GM23338 (cell line): ENCODE results near the gene ZACN. TPM values are rescaled to one million over a fixed set of nuclear protein-coding genes. Genes with fewer than 3 reads are reported as not detected.
A peak's percentile ranks its signal among the peaks of the same experiment; 100 is the strongest.

Source experiments
- ATAC-seq: fragments of 200-7000 bp; cut with Tn5 transposase; 3 replicates; pipeline ENCODE4 v1.9.1; 2020
- DNase-seq: peaks from one replicate; pipeline ENCODE4 v3.0.0-alpha.2; 2015; ENCODE audit warnings: low spot score
- H2AFZ ChIP-seq: fragments of 200-600 bp; sonication (generic); 2 replicates; pipeline ENCODE4 v1.8.0; 2016; ENCODE audit warnings: antibody characterized with exemption, mild to moderate bottlenecking, moderate library complexity
- H3F3A ChIP-seq: fragments of 200-600 bp; sonication (generic); replicated peaks from 2 replicates; pipeline ENCODE4 v1.8.0; 2017; ENCODE audit warnings: antibody characterized with exemption, mixed run types, low read depth
- H3K27ac ChIP-seq: fragments of 200-600 bp; sonication (generic); 2 replicates; pipeline ENCODE4 v1.6.1; 2016; ENCODE audit warnings: low read depth
- H3K27me3 ChIP-seq: fragments of 200-600 bp; sonication (generic); 2 replicates; pipeline ENCODE4 v1.8.0; 2016; ENCODE audit warnings: mild to moderate bottlenecking, mixed run types, moderate library complexity; ENCODE audit not compliant: insufficient read depth
- H3K36me3 ChIP-seq: fragments of 200-600 bp; sonication (generic); 2 replicates; pipeline ENCODE4 v1.8.0; 2016; ENCODE audit warnings: mild to moderate bottlenecking; ENCODE audit not compliant: insufficient read depth
- H3K4me1 ChIP-seq: fragments of 200-600 bp; sonication (generic); 2 replicates; pipeline ENCODE4 v1.8.0; 2016; ENCODE audit warnings: mild to moderate bottlenecking, moderate library complexity; ENCODE audit not compliant: insufficient read depth
- H3K4me2 ChIP-seq: fragments of 200-600 bp; sonication (generic); 2 replicates; pipeline ENCODE4 v1.7.1; 2017; ENCODE audit warnings: mixed run types
- H3K4me3 ChIP-seq: fragments of 200-600 bp; sonication (generic); 2 replicates; pipeline ENCODE4 v1.6.1; 2016; ENCODE audit warnings: mixed run types
- H3K79me2 ChIP-seq: fragments of 200-600 bp; sonication (generic); replicated peaks from 2 replicates; pipeline ENCODE4 v1.8.0; 2017; ENCODE audit warnings: mild to moderate bottlenecking; ENCODE audit not compliant: insufficient read depth
- H3K9me2 ChIP-seq: fragments of 200-600 bp; sonication (generic); 2 replicates; pipeline ENCODE4 v1.8.0; 2017; ENCODE audit not compliant: insufficient read depth
- H4K20me1 ChIP-seq: fragments of 200-600 bp; sonication (generic); replicated peaks from 2 replicates; pipeline ENCODE4 v1.8.0; 2017; ENCODE audit warnings: mild to moderate bottlenecking; ENCODE audit not compliant: insufficient read depth
- H3K27ac Mint-ChIP-seq: 2 replicates; pipeline ENCODE4 v1.8.0; 2020; ENCODE audit warnings: inconsistent platforms, mild to moderate bottlenecking, moderate library complexity, mixed read lengths
- H3K27me3 Mint-ChIP-seq: 3 replicates; pipeline ENCODE4 v1.8.0; 2022; ENCODE audit warnings: low read depth, mild to moderate bottlenecking, moderate library complexity, mixed read lengths, inconsistent platforms; ENCODE audit not compliant: insufficient read depth, poor library complexity
- H3K36me3 Mint-ChIP-seq: 3 replicates; pipeline ENCODE4 v1.8.0; 2021; ENCODE audit warnings: low read depth, mild to moderate bottlenecking, inconsistent platforms, moderate library complexity, mixed read lengths
- H3K4me1 Mint-ChIP-seq: 3 replicates; pipeline ENCODE4 v1.8.0; 2020; ENCODE audit warnings: mild to moderate bottlenecking, inconsistent platforms, mixed read lengths
- H3K4me3 Mint-ChIP-seq: 3 replicates; pipeline ENCODE4 v1.8.0; 2021; ENCODE audit warnings: moderate library complexity, mild to moderate bottlenecking, inconsistent platforms, mixed read lengths
- H3K9me3 Mint-ChIP-seq: 3 replicates; pipeline ENCODE4 v1.8.0; 2020; ENCODE audit warnings: moderate library complexity, mild to moderate bottlenecking, inconsistent platforms, mixed read lengths
- CREB1 ChIP-seq: fragments of 250-450 bp; sonication (Bioruptor Pico); IDR thresholded peaks from 2 replicates; pipeline ENCODE4 v1.5.0; 2020; ENCODE audit warnings: low read depth, mild to moderate bottlenecking, moderate library complexity
- EZH2 ChIP-seq: fragments of 200-600 bp; sonication (generic); IDR thresholded peaks from one replicate; pipeline ENCODE4 v1.8.0; 2017; ENCODE audit warnings: antibody characterized with exemption, mild to moderate bottlenecking, low read depth; ENCODE audit not compliant: unreplicated experiment
- EZH2phosphoT487 ChIP-seq: fragments of 200-600 bp; sonication (generic); IDR thresholded peaks from one replicate; pipeline ENCODE4 v1.8.1; 2018; ENCODE audit warnings: antibody characterized with exemption; ENCODE audit not compliant: unreplicated experiment
- JUNB ChIP-seq: IDR thresholded peaks from one replicate; pipeline ENCODE4 v1.6.1; 2016; ENCODE audit warnings: antibody characterized with exemption; ENCODE audit not compliant: unreplicated experiment
- NANOG ChIP-seq: IDR thresholded peaks from 2 replicates; pipeline ENCODE4 v1.6.1; 2016; ENCODE audit warnings: antibody characterized with exemption, borderline replicate concordance
- POLR2AphosphoS5 ChIP-seq: IDR thresholded peaks from 2 replicates; pipeline ENCODE4 v1.6.1; 2016; ENCODE audit warnings: antibody characterized with exemption, low read depth
- REST ChIP-seq: IDR thresholded peaks from one replicate; pipeline ENCODE4 v1.6.1; 2018; ENCODE audit warnings: antibody characterized with exemption; ENCODE audit not compliant: unreplicated experiment
- STAT1 ChIP-seq: IDR thresholded peaks from one replicate; pipeline ENCODE4 v1.6.1; 2016; ENCODE audit warnings: antibody characterized with exemption; ENCODE audit not compliant: unreplicated experiment
- ZNF114 ChIP-seq: fragments of 250-450 bp; sonication (Bioruptor Pico); IDR thresholded peaks from 2 replicates; pipeline ENCODE4 v1.5.0; 2020; ENCODE audit warnings: mild to moderate bottlenecking, moderate library complexity
- ZNF331 ChIP-seq: fragments of 250-450 bp; sonication (Bioruptor Pico); IDR thresholded peaks from 2 replicates; pipeline ENCODE4 v1.5.0; 2020; ENCODE audit warnings: low read depth, mild to moderate bottlenecking, moderate library complexity
- polyA plus RNA-seq: library from polyadenylated mRNA; unstranded; fragments of >200 nt; fragmentation: Nextera tagmentation; extraction: Ambion mirVana; gene quantifications from 2 replicates; pipeline ENCODE4 v1.2.1, GENCODE V29; 2016
- total RNA-seq: library from RNA; depleted of rRNA; stranded (reverse); fragments of >200 nt; shearing (Covaris generic); gene quantifications from 2 replicates; pipeline ENCODE4 v1.2.3, GENCODE V29; 2014
- TF ChIP-seq, protein P1 (sequence below): fragments of 250-450 bp; sonication (Bioruptor Pico); IDR thresholded peaks from 2 replicates; pipeline ENCODE4 v1.5.0; 2020; ENCODE audit warnings: mild to moderate bottlenecking, moderate library complexity
- TF ChIP-seq, protein P2 (sequence below): IDR thresholded peaks from 2 replicates; pipeline ENCODE4 v1.6.1; 2016; ENCODE audit warnings: antibody characterized with exemption
- TF ChIP-seq, protein P3 (sequence below), 2 experiments: fragments of 200-600 bp in 1 of 2; sonication (generic) in 1 of 2; conservative IDR thresholded peaks; 2 replicates each; pipeline versions ENCODE4 v1.5.1 to v1.6.1; 2016 to 2017; ENCODE audit warnings: antibody characterized with exemption in 2 of 2, low read depth in 2 of 2, mild to moderate bottlenecking in 2 of 2, moderate library complexity in 1 of 2

The ZACN gene
- total and polyA plus RNA-seq, 2 experiments from 2014 or later, result 0.47 TPM; not detected in 1

DNA sequence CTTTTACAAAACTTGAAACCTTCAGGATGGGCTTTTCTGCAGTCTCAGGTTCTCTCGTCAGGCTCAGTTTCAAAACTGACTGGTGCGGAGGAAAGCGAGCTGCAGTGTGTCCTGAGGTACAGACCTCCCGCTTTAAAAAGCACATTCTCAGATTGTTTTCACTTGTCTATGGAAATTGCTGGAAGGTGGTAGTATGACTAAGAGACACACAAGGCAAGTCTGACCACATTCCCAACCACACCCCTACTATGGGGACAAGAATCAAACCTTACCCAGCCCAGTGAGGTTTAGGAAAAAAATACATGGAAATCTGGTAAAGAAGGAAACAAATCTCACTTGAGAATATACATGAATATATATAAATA is 24.9 kb upstream of the ZACN start:
- H3F3A ChIP-seq, result peaks cover 15% of the 10 kb centered on the region; the same call in 1 of the 2 replicates
- H3K9me3 Mint-ChIP-seq, result no peaks in the 10 kb centered on the region
- peaks cover 64% of the 10 kb centered on the region for H3K36me3 Mint-ChIP-seq
- no peak for ATAC-seq
- peaks cover 18% of the 10 kb centered on the region for H4K20me1 ChIP-seq
- peaks cover 1% of the 10 kb centered on the region for H3K27me3 Mint-ChIP-seq
- no peak overlapping the region for H3K4me3 Mint-ChIP-seq
- 0 out of 2 replicates have a peak overlapping the region, but pooled peaks have one; percentile 63 for H3K27ac ChIP-seq
- no peak overlapping the region for H2AFZ ChIP-seq
- peaks cover 49% of the 10 kb centered on the region for H3K36me3 ChIP-seq
- peaks cover 3% of the 10 kb centered on the region; the same call in 2 of the 3 replicates for H3K4me1 Mint-ChIP-seq
- H3K79me2 ChIP-seq, result peaks cover 14% of the 10 kb centered on the region; the same call in 1 of the 2 replicates
- peaks cover 8% of the 10 kb centered on the region; the same call in 1 of the 2 replicates for H3K4me1 ChIP-seq
- no peaks in the 10 kb centered on the region for H3K9me2 ChIP-seq
- no peak overlapping the region for H3K4me3 ChIP-seq
- DNase-seq, result no peak
- H3K4me2 ChIP-seq, result no peak overlapping the region
- TF ChIP-seq, protein P1, sequence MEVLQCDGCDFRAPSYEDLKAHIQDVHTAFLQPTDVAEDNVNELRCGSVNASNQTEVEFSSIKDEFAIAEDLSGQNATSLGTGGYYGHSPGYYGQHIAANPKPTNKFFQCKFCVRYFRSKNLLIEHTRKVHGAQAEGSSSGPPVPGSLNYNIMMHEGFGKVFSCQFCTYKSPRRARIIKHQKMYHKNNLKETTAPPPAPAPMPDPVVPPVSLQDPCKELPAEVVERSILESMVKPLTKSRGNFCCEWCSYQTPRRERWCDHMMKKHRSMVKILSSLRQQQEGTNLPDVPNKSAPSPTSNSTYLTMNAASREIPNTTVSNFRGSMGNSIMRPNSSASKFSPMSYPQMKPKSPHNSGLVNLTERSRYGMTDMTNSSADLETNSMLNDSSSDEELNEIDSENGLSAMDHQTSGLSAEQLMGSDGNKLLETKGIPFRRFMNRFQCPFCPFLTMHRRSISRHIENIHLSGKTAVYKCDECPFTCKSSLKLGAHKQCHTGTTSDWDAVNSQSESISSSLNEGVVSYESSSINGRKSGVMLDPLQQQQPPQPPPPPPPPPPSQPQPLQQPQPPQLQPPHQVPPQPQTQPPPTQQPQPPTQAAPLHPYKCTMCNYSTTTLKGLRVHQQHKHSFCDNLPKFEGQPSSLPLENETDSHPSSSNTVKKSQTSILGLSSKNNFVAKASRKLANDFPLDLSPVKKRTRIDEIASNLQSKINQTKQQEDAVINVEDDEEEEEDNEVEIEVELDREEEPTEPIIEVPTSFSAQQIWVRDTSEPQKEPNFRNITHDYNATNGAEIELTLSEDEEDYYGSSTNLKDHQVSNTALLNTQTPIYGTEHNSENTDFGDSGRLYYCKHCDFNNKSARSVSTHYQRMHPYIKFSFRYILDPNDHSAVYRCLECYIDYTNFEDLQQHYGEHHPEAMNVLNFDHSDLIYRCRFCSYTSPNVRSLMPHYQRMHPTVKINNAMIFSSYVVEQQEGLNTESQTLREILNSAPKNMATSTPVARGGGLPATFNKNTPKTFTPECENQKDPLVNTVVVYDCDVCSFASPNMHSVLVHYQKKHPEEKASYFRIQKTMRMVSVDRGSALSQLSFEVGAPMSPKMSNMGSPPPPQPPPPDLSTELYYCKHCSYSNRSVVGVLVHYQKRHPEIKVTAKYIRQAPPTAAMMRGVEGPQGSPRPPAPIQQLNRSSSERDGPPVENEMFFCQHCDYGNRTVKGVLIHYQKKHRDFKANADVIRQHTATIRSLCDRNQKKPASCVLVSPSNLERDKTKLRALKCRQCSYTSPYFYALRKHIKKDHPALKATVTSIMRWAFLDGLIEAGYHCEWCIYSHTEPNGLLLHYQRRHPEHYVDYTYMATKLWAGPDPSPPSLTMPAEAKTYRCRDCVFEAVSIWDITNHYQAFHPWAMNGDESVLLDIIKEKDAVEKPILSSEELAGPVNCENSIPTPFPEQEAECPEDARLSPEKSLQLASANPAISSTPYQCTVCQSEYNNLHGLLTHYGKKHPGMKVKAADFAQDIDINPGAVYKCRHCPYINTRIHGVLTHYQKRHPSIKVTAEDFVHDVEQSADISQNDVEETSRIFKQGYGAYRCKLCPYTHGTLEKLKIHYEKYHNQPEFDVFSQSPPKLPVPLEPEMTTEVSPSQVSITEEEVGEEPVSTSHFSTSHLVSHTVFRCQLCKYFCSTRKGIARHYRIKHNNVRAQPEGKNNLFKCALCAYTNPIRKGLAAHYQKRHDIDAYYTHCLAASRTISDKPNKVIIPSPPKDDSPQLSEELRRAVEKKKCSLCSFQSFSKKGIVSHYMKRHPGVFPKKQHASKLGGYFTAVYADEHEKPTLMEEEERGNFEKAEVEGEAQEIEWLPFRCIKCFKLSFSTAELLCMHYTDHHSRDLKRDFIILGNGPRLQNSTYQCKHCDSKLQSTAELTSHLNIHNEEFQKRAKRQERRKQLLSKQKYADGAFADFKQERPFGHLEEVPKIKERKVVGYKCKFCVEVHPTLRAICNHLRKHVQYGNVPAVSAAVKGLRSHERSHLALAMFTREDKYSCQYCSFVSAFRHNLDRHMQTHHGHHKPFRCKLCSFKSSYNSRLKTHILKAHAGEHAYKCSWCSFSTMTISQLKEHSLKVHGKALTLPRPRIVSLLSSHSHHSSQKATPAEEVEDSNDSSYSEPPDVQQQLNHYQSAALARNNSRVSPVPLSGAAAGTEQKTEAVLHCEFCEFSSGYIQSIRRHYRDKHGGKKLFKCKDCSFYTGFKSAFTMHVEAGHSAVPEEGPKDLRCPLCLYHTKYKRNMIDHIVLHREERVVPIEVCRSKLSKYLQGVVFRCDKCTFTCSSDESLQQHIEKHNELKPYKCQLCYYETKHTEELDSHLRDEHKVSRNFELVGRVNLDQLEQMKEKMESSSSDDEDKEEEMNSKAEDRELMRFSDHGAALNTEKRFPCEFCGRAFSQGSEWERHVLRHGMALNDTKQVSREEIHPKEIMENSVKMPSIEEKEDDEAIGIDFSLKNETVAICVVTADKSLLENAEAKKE (CRISPR knock-in tag), result no peak
- TF ChIP-seq, protein P2, sequence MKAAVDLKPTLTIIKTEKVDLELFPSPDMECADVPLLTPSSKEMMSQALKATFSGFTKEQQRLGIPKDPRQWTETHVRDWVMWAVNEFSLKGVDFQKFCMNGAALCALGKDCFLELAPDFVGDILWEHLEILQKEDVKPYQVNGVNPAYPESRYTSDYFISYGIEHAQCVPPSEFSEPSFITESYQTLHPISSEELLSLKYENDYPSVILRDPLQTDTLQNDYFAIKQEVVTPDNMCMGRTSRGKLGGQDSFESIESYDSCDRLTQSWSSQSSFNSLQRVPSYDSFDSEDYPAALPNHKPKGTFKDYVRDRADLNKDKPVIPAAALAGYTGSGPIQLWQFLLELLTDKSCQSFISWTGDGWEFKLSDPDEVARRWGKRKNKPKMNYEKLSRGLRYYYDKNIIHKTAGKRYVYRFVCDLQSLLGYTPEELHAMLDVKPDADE, result no peak
- no peak for TF ChIP-seq JUNB
- TF ChIP-seq STAT1, result no peak
- TF ChIP-seq EZH2phosphoT487, result no peak
- TF ChIP-seq REST, result no peak
- TF ChIP-seq EZH2, result no peak
- no peak for TF ChIP-seq ZNF331
- no peak for TF ChIP-seq POLR2AphosphoS5
- TF ChIP-seq, protein P3, sequence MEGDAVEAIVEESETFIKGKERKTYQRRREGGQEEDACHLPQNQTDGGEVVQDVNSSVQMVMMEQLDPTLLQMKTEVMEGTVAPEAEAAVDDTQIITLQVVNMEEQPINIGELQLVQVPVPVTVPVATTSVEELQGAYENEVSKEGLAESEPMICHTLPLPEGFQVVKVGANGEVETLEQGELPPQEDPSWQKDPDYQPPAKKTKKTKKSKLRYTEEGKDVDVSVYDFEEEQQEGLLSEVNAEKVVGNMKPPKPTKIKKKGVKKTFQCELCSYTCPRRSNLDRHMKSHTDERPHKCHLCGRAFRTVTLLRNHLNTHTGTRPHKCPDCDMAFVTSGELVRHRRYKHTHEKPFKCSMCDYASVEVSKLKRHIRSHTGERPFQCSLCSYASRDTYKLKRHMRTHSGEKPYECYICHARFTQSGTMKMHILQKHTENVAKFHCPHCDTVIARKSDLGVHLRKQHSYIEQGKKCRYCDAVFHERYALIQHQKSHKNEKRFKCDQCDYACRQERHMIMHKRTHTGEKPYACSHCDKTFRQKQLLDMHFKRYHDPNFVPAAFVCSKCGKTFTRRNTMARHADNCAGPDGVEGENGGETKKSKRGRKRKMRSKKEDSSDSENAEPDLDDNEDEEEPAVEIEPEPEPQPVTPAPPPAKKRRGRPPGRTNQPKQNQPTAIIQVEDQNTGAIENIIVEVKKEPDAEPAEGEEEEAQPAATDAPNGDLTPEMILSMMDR (conservative IDR thresholded peaks at IDR 0.05; ENCODE audit: low read depth in 2 of 2), result no peak
- TF ChIP-seq CREB1, result no peak
- TF ChIP-seq ZNF114 (CRISPR knock-in tag), result no peak
- no peak for TF ChIP-seq NANOG
- no peaks in the 10 kb centered on the region for H3K27me3 ChIP-seq
- no peak overlapping the region for H3K27ac Mint-ChIP-seq
